OCI-LY1 (cell line): Measurements from ENCODE around the gene ZFP64.

Experiments
- H2AFZ ChIP-seq: fragments of 200-600 bp; sonication (generic), shearing (Covaris generic); 2 replicates; pipeline ENCODE4 v1.6.0; 2014; ENCODE audit warnings: antibody characterized with exemption, mild to moderate bottlenecking, low read length
- H3F3A ChIP-seq: fragments of 200-600 bp; sonication (generic), shearing (Covaris generic); 2 replicates; pipeline ENCODE4 v1.6.0; 2014; ENCODE audit warnings: mild to moderate bottlenecking, antibody characterized with exemption, low read length, moderate library complexity; ENCODE audit not compliant: insufficient read depth
- H3K27ac ChIP-seq: fragments of 200-600 bp; sonication (generic); 2 replicates; pipeline ENCODE4 v1.5.1; 2014; ENCODE audit warnings: low read length, mixed run types, mild to moderate bottlenecking, low read depth; ENCODE audit not compliant: poor library complexity, severe bottlenecking
- H3K27me3 ChIP-seq: fragments of 200-600 bp; sonication (generic); 2 replicates; pipeline ENCODE4 v1.6.0; 2014; ENCODE audit warnings: antibody characterized with exemption, mild to moderate bottlenecking, low read length, moderate library complexity; ENCODE audit not compliant: insufficient read depth
- H3K36me3 ChIP-seq: fragments of 200-600 bp; sonication (generic); 2 replicates; pipeline ENCODE4 v1.6.1; 2014; ENCODE audit warnings: mild to moderate bottlenecking, antibody characterized with exemption, low read length, moderate library complexity, mixed read lengths; ENCODE audit not compliant: insufficient read depth
- H3K4me1 ChIP-seq: fragments of 200-600 bp; sonication (generic); 2 replicates; pipeline ENCODE4 v1.5.1; 2014; ENCODE audit warnings: mild to moderate bottlenecking, low read length, moderate library complexity; ENCODE audit not compliant: insufficient read depth, severe bottlenecking
- H3K4me2 ChIP-seq: fragments of 200-600 bp; sonication (generic), shearing (Covaris generic); 2 replicates; pipeline ENCODE4 v1.6.1; 2014; ENCODE audit warnings: low read length
- H3K4me3 ChIP-seq: fragments of 200-600 bp; sonication (generic); 2 replicates; pipeline ENCODE4 v1.5.1; 2014; ENCODE audit warnings: low read length, low read depth, mild to moderate bottlenecking, mixed read lengths; ENCODE audit not compliant: poor library complexity, severe bottlenecking
- H3K79me2 ChIP-seq: fragments of 200-600 bp; shearing (Covaris generic); 2 replicates; pipeline ENCODE4 v1.6.1; 2016; ENCODE audit warnings: mixed run types, low read length, mixed read lengths; ENCODE audit not compliant: insufficient read depth
- H3K9ac ChIP-seq: fragments of 200-600 bp; sonication (generic), shearing (Covaris generic); 2 replicates; pipeline ENCODE4 v1.6.1; 2014; ENCODE audit warnings: mild to moderate bottlenecking, low read length, mixed read lengths
- H3K9me2 ChIP-seq: fragments of 200-600 bp; sonication (generic), shearing (Covaris generic); 2 replicates; pipeline ENCODE4 v1.6.1; 2014; ENCODE audit warnings: low read depth, mild to moderate bottlenecking, low read length, mixed read lengths
- H3K9me3 ChIP-seq: fragments of 200-600 bp; shearing (Covaris generic); 2 replicates; pipeline ENCODE4 v1.6.1; 2014; ENCODE audit warnings: low read length, mixed read lengths
- H4K20me1 ChIP-seq: fragments of 200-600 bp; sonication (generic), shearing (Covaris generic); 2 replicates; pipeline ENCODE4 v1.6.0; 2016; ENCODE audit warnings: mild to moderate bottlenecking, low read length; ENCODE audit not compliant: insufficient read depth
- EZH2 ChIP-seq: fragments of 200-600 bp; sonication (generic), shearing (Covaris generic); IDR thresholded peaks from 2 replicates; pipeline ENCODE4 v1.8.0; 2017; ENCODE audit warnings: borderline replicate concordance, mixed run types, mild to moderate bottlenecking, antibody characterized with exemption, low read length, moderate library complexity, mixed read lengths
- TF ChIP-seq, protein P1 (sequence below): fragments of 200-600 bp; sonication (generic), shearing (Covaris generic); IDR thresholded peaks from 2 replicates; pipeline ENCODE4 v1.5.1; 2017; ENCODE audit warnings: mild to moderate bottlenecking, antibody characterized with exemption, low read length, moderate library complexity, mixed read lengths

The ZFP64 gene

DNA sequence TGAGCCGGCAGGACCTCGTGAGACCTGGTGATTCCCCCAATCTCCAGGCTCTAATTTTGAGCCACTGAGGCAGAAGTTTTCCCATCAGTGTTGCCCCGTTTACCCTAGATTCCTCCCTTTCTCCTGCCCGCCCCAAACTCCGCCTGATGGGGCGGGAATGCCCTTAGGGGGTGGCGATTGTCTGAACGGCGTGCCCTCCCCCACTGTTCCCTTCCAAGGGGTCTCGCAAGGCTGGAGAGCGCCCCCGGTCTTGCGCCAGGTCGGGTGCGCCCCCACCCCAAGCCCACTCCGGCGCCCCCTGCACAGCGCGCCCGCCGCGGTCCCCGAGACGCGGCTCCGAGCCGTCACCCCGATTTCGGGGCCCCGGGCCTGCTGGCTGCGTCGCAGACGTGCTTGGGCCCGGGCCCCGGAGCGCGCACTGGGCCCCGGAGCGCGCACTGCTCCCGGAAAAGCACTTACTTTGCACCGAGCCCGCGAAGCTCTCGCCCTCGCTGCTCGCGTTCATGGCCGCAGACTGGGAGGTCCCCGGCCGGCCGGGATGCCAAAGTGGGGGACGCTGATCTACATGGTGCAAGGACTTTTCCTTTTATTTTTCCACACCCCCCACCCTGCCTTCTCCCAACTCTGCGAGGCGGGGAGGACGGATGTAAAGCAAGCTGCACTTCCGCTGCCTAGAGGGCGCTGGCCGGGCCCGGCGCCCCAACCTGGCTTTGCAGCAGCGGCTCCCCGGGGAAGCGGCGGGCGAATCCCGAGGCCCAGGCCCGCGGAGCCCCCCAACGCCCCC is at the start of gene ZFP64:
ZFP64 (minus strand) TSS at position 648 of the 784 bp plus-strand sequence; CDS start at position 505, 143 bp downstream.
- Histone ChIP-seq H4K20me1 (no peaks in the 10 kb centered on the region), H3K4me1 (peaks cover 18% of the 10 kb centered on the region), H3K4me2 (peak within 1 kb of the TSS; percentile 98), H3K79me2 (0 out of 2 replicates have a peak, but pooled peaks cover 4% of the 10 kb centered on the region), H2AFZ (peak within 1 kb of the TSS; percentile 99), H3K9me3 (no peaks in the 10 kb centered on the region), H3K27ac (peak within 1 kb of the TSS; percentile 60), H3F3A (no peaks in the 10 kb centered on the region), H3K9ac (peak within 1 kb of the TSS; percentile 90), H3K4me3 (peak within 1 kb of the TSS; percentile 91), H3K27me3 (no peaks in the 10 kb centered on the region), H3K36me3 (peaks cover 7% of the 10 kb centered on the region; the same call in 1 of the 2 replicates), H3K9me2 (no peaks in the 10 kb centered on the region)
- no peak for TF ChIP-seq EZH2
- TF ChIP-seq, protein P1, sequence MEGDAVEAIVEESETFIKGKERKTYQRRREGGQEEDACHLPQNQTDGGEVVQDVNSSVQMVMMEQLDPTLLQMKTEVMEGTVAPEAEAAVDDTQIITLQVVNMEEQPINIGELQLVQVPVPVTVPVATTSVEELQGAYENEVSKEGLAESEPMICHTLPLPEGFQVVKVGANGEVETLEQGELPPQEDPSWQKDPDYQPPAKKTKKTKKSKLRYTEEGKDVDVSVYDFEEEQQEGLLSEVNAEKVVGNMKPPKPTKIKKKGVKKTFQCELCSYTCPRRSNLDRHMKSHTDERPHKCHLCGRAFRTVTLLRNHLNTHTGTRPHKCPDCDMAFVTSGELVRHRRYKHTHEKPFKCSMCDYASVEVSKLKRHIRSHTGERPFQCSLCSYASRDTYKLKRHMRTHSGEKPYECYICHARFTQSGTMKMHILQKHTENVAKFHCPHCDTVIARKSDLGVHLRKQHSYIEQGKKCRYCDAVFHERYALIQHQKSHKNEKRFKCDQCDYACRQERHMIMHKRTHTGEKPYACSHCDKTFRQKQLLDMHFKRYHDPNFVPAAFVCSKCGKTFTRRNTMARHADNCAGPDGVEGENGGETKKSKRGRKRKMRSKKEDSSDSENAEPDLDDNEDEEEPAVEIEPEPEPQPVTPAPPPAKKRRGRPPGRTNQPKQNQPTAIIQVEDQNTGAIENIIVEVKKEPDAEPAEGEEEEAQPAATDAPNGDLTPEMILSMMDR: peak; percentile 76

DNA sequence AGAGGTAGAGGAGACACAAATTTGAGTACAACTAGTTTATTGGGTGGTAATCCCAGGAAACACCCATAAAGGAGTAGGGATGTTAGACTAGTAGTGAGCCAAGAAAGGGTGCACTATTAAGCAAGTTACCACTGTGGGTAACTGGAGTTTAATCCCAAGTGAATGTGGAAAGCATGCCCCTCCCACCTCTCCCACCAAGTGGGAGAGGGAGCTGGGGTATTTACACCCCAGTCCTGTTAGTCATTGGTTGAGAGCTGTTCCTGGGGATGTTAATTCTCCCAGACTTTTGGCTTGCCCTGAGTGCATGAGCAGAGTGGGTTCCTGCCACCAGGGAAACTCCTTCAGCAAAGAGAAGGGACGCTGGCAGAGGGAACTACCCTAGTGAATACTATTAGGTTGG is 49.2 kb upstream of the ZFP64 start:
- no peak overlapping the region for H3K27ac ChIP-seq
- no peaks in the 10 kb centered on the region for H3K27me3 ChIP-seq
- no peaks in the 10 kb centered on the region for H3K36me3 ChIP-seq
- H3F3A ChIP-seq: no peaks in the 10 kb centered on the region
- no peaks in the 10 kb centered on the region for H3K9me3 ChIP-seq
- no peaks in the 10 kb centered on the region for H3K9me2 ChIP-seq
- H3K4me1 ChIP-seq: no peaks in the 10 kb centered on the region
- no peaks in the 10 kb centered on the region for H3K79me2 ChIP-seq
- H3K4me2 ChIP-seq: no peak overlapping the region
- H3K9ac ChIP-seq: no peak overlapping the region
- no peak overlapping the region for H2AFZ ChIP-seq
- TF ChIP-seq, protein P1: no peak
- no peak for TF ChIP-seq EZH2
- H3K4me3 ChIP-seq: no peak overlapping the region
- H4K20me1 ChIP-seq: no peaks in the 10 kb centered on the region

DNA sequence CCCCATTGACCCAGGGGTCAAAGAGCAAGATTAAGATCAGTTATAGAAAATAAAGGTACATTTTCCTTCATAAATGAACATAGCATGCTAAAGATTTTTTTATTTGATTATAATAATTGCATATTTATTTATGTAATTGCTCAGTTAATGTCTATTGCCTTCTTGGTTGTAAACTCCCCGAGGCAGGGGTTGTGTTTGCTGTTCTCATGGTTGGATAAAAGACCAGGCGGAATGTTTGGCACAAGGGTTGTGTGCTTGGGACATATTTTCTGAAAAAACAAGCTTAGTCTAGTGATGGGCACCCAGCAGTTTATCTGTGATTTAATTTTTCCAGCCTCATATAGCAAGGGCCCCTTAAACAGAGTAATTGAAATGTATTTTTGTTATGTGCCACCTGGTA is 47.5 kb upstream of the ZFP64 start:
- Histone ChIP-seq H3K9me3 (no peaks in the 10 kb centered on the region), H3K4me3 (no peak overlapping the region), H3F3A (no peaks in the 10 kb centered on the region), H3K4me2 (no peak overlapping the region), H4K20me1 (no peaks in the 10 kb centered on the region), H3K79me2 (no peaks in the 10 kb centered on the region), H3K27me3 (no peaks in the 10 kb centered on the region), H3K4me1 (no peaks in the 10 kb centered on the region), H3K27ac (no peak overlapping the region), H3K36me3 (no peaks in the 10 kb centered on the region), H2AFZ (no peak overlapping the region), H3K9me2 (no peaks in the 10 kb centered on the region), H3K9ac (no peak overlapping the region)
- no peak for TF ChIP-seq EZH2
- TF ChIP-seq, protein P1: no peak
